GM13976 (cell line): Measurements from ENCODE around the gene SAMD5.

ENCODE experiments used
- DNase-seq: peaks from one replicate; pipeline ENCODE4 v3.0.0; 2012; ENCODE audit warnings: low spot score
- CTCF ChIP-seq: IDR thresholded peaks from 2 replicates; pipeline ENCODE4 v1.5.1; 2012; ENCODE audit warnings: borderline replicate concordance, mild to moderate bottlenecking; ENCODE audit not compliant: insufficient read depth; ENCODE audit errors: extremely low read depth, missing control alignments, control extremely low read depth
- in situ Hi-C: fragments of 300-500 bp; cut with MboI; formaldehyde crosslinking; loops from one replicate; pipeline ENCODE4 v1.12.0; 2022; ENCODE audit warnings: low sequenced_read_pairs, mixed read lengths, inconsistent platforms; ENCODE audit not compliant: unreplicated experiment

The SAMD5 gene

GRCh38 chr6:147522597-147522996, 14.1 kb downstream of the SAMD5 start:
- DNase-seq, result no peak
- no peak for TF ChIP-seq CTCF
- in situ Hi-C loops, result loop anchor here (25.0 kb wide), 2 partner anchors 640 to 940 kb away; no protein-coding TSS in a partner anchor

GRCh38 chr6:147525519-147526209, 17.2 kb downstream of the SAMD5 start:
- no peak for TF ChIP-seq CTCF
- DNase-seq, result no peak
- in situ Hi-C loops, result no loop called here

- no peak for DNase-seq
- in situ Hi-C loops, result no loop called here
- TF ChIP-seq CTCF, result no peak
Measured at GRCh38 chr6:147527197-147527596, 18.7 kb downstream of the SAMD5 start.

- in situ Hi-C loops, result no loop called here
- no peak for TF ChIP-seq CTCF
- DNase-seq, result no peak
Measured at GRCh38 chr6:147528511-147529145, 20.1 kb downstream of the SAMD5 start.

- in situ Hi-C loops, result no loop called here
- TF ChIP-seq CTCF, result no peak
Measured at GRCh38 chr6:147530132-147531060, 21.9 kb downstream of the SAMD5 start.

GRCh38 chr6:147531321-147531720, 22.8 kb downstream of the SAMD5 start:
- in situ Hi-C loops, result no loop called here
- DNase-seq, result no peak
- TF ChIP-seq CTCF, result no peak

More at GRCh38 chr6:147530132-147531060, 21.9 kb downstream of the SAMD5 start:
- DNase-seq, result no peak
